ENCODE results near the gene CALHM6.

GRCh38 chr6:116461331-116461931 lies at the start of gene CALHM6:
- no peak for TF ChIP-seq CTCF (IDR thresholded peaks at IDR 0.05; ENCODE audit: low read length)
- TF ChIP-seq EZH2 (IDR thresholded peaks at IDR 0.05; ENCODE audit: borderline replicate concordance, low read length) = no peak

Data from OCI-LY1 (cell line).